ENCODE data around the gene METTL9. TPM values are rescaled to one million over a fixed set of nuclear protein-coding genes. Genes with fewer than 3 reads are reported as not detected.
"Not testable (repeated sequence)": the region's sequence is repeated elsewhere in the genome, so short reads cannot be mapped to it uniquely, and the experiment has no call there.

Gene METTL9
- total and polyA plus RNA-seq, 4 donors, result 9.3 to 57.3 (median 17.2) TPM

- TF ChIP-seq JUND (IDR thresholded peaks at IDR 0.05) (no peak), TAF1 (conservative IDR thresholded peaks at IDR 0.05) (no peak), GABPA (IDR thresholded peaks at IDR 0.05 in 1 of 2, conservative IDR thresholded peaks at IDR 0.05 in 1 of 2) (no peak)
These were observed 44.4 kb upstream of the METTL9 start (continued) for GRCh38 chr16:21554795-21555585.

- not testable (repeated sequence) for H3K27me3 ChIP-seq (ENCODE audit: control insufficient read depth in 4 of 4, insufficient read depth in 4 of 4, low read length in 3 of 4); H3K9me3 ChIP-seq (ENCODE audit: control insufficient read depth in 4 of 4, low read length in 3 of 4); H3K9ac ChIP-seq (ENCODE audit: low read depth in 1 of 2, low read length in 2 of 2); H3K27ac ChIP-seq (ENCODE audit: low read depth in 1 of 2, low read length in 2 of 2); H3K36me3 ChIP-seq (ENCODE audit: control insufficient read depth in 4 of 4, insufficient read depth in 3 of 4, low read depth in 1 of 4, low read length in 3 of 4); DNase-seq (ENCODE audit: low spot score); H3K4me3 ChIP-seq (ENCODE audit: low read depth in 1 of 3, low read length in 3 of 3); H3K4me1 ChIP-seq (ENCODE audit: control insufficient read depth in 4 of 4, insufficient read depth in 4 of 4, low read length in 3 of 4)
- WGBS, result 90% methylated on average over 15 of the region's 15 CpGs
These were observed 43.8 kb upstream of the METTL9 start for GRCh38 chr16:21555621-21556020.

GRCh38 chr16:21556026-21556595 is 43.3 kb upstream of the METTL9 start:
- not testable (repeated sequence) for H3K27me3 ChIP-seq (ENCODE audit: control insufficient read depth in 4 of 4, insufficient read depth in 4 of 4, low read length in 3 of 4); H3K4me1 ChIP-seq (ENCODE audit: control insufficient read depth in 4 of 4, insufficient read depth in 4 of 4, low read length in 3 of 4); DNase-seq (ENCODE audit: low spot score); H3K9me3 ChIP-seq (ENCODE audit: control insufficient read depth in 4 of 4, low read length in 3 of 4); H3K27ac ChIP-seq (ENCODE audit: low read depth in 1 of 2, low read length in 2 of 2); H3K4me3 ChIP-seq (ENCODE audit: low read depth in 1 of 3, low read length in 3 of 3); H3K9ac ChIP-seq (ENCODE audit: low read depth in 1 of 2, low read length in 2 of 2); H3K36me3 ChIP-seq (ENCODE audit: control insufficient read depth in 4 of 4, insufficient read depth in 3 of 4, low read depth in 1 of 4, low read length in 3 of 4)
- 90% methylated on average over 4 of the region's 4 CpGs for WGBS

GRCh38 chr16:21556651-21557241 is 42.6 kb upstream of the METTL9 start:
- H3K9me3 ChIP-seq (ENCODE audit: control insufficient read depth in 4 of 4, low read length in 3 of 4); DNase-seq (ENCODE audit: low spot score); H3K27ac ChIP-seq (ENCODE audit: low read depth in 1 of 2, low read length in 2 of 2); H3K4me1 ChIP-seq (ENCODE audit: control insufficient read depth in 4 of 4, insufficient read depth in 4 of 4, low read length in 3 of 4); H3K27me3 ChIP-seq (ENCODE audit: control insufficient read depth in 4 of 4, insufficient read depth in 4 of 4, low read length in 3 of 4); H3K9ac ChIP-seq (ENCODE audit: low read depth in 1 of 2, low read length in 2 of 2); H3K4me3 ChIP-seq (ENCODE audit: low read depth in 1 of 3, low read length in 3 of 3); H3K36me3 ChIP-seq (ENCODE audit: control insufficient read depth in 4 of 4, insufficient read depth in 3 of 4, low read depth in 1 of 4, low read length in 3 of 4): not testable (repeated sequence)
- WGBS, result 65% methylated on average over 24 of the region's 25 CpGs

- DNase-seq (ENCODE audit: low spot score), result no peak
- Histone ChIP-seq H3K27ac (ENCODE audit: low read depth in 1 of 2, low read length in 2 of 2) (no peak overlapping the region), H3K27me3 (ENCODE audit: control insufficient read depth in 4 of 4, insufficient read depth in 4 of 4, low read length in 3 of 4) (peaks cover 0 to 2% (median 0%) of the 10 kb centered on the region in 4 donors), H3K36me3 (ENCODE audit: control insufficient read depth in 4 of 4, insufficient read depth in 3 of 4, low read depth in 1 of 4, low read length in 3 of 4) (no peaks in the 10 kb centered on the region), H3K4me1 (ENCODE audit: control insufficient read depth in 4 of 4, insufficient read depth in 4 of 4, low read length in 3 of 4) (peaks cover 0 to 2% (median 0%) of the 10 kb centered on the region in 4 donors), H3K9ac (ENCODE audit: low read depth in 1 of 2, low read length in 2 of 2) (no peak overlapping the region), H3K4me3 (ENCODE audit: low read depth in 1 of 3, low read length in 3 of 3) (no peak overlapping the region), H3K9me3 (ENCODE audit: control insufficient read depth in 4 of 4, low read length in 3 of 4) (no peaks in the 10 kb centered on the region)
- TF ChIP-seq JUND (IDR thresholded peaks at IDR 0.05), result no peak
- 81% methylated on average over 2 of the region's 2 CpGs for WGBS
These were observed 38.9 kb upstream of the METTL9 start for GRCh38 chr16:21560462-21560861.

GRCh38 chr16:21563676-21564075 is 35.7 kb upstream of the METTL9 start:
- no peaks in the 10 kb centered on the region for H3K27me3 ChIP-seq (ENCODE audit: control insufficient read depth in 4 of 4, insufficient read depth in 4 of 4, low read length in 3 of 4)
- no peaks in the 10 kb centered on the region for H3K36me3 ChIP-seq (ENCODE audit: control insufficient read depth in 4 of 4, insufficient read depth in 3 of 4, low read depth in 1 of 4, low read length in 3 of 4)
- H3K4me1 ChIP-seq (ENCODE audit: control insufficient read depth in 4 of 4, insufficient read depth in 4 of 4, low read length in 3 of 4), result peaks cover 0 to 11% (median 7%) of the 10 kb centered on the region in 4 donors
- H3K27ac ChIP-seq (ENCODE audit: low read depth in 1 of 2, low read length in 2 of 2), result no peak overlapping the region
- H3K4me3 ChIP-seq (ENCODE audit: low read depth in 1 of 3, low read length in 3 of 3), result no peak overlapping the region
- no peak for DNase-seq (ENCODE audit: low spot score)
- no peaks in the 10 kb centered on the region for H3K9me3 ChIP-seq (ENCODE audit: control insufficient read depth in 4 of 4, low read length in 3 of 4)
- no peak overlapping the region for H3K9ac ChIP-seq (ENCODE audit: low read depth in 1 of 2, low read length in 2 of 2)
- WGBS, result 96% methylated on average over 2 of the region's 2 CpGs
- no peak for TF ChIP-seq EGR1 (IDR thresholded peaks at IDR 0.05; ENCODE audit: low read depth in 2 of 2)
- TF ChIP-seq FOXA1 (IDR thresholded peaks at IDR 0.05), result no peak
- TF ChIP-seq GABPA (IDR thresholded peaks at IDR 0.05 in 1 of 2, conservative IDR thresholded peaks at IDR 0.05 in 1 of 2), result no peak
- TF ChIP-seq ZBTB33 (IDR thresholded peaks at IDR 0.05), result no peak
- no peak for TF ChIP-seq CTCF (IDR thresholded peaks at IDR 0.05; ENCODE audit: low read depth, low read length, missing input control)
- TF ChIP-seq SP1 (IDR thresholded peaks at IDR 0.05), result no peak
- no peak for TF ChIP-seq RAD21 (IDR thresholded peaks at IDR 0.05)
- TF ChIP-seq YY1 (IDR thresholded peaks at IDR 0.05), result no peak
- TF ChIP-seq NR2F2 (IDR thresholded peaks at IDR 0.05), result no peak
